HG02981 (cell line): ENCODE results near the gene ZBTB20.

Experiments used
- ATAC-seq: cut with Tn5 transposase; IDR thresholded peaks from one replicate; pipeline ENCODE4 v1.9.1; 2021; ENCODE audit warnings: mild to moderate bottlenecking, moderate library complexity; ENCODE audit not compliant: unreplicated experiment

Gene ZBTB20

GRCh38 chr3:114456742-114457141, 690.3 kb downstream of the ZBTB20 start:
- ATAC-seq: peak; percentile 78

- ATAC-seq: no peak
Measured at GRCh38 chr3:114455432-114455831, 691.7 kb downstream of the ZBTB20 start.

DNA sequence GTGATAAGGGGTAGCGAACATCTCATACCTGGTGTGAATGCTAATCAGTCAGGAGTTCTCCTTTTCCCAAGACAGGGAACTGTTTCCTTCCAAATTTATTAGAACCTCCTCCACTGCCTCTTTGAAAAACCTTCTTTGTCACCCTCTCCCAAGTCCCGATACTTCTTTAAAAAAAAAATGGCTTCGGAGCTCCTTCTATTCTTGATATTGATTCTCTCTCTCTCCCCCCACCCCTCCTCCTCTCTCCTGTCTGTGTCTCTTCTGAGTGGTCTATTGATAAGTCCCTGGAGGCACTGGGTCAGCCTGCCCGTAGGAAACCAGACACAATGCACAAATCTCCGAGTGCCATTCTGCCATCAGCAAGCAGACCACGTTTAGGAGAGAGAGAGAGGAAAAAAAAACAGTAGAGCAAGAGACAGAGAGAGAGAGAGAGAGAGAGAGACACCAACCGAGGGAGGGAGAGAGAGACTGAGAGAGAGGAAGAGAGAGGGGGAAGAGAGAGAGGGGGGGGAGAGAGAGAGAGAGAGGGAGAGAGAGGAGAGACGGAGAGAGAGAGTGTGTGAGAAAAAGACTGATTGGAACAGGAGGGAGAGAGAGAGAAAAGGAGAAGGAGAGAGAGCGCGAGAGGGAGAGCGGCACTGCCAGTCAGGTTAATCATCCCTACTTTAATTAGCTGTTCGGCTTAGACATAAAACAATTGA, 692.4 kb downstream of the ZBTB20 start:
- no peak for ATAC-seq

DNA sequence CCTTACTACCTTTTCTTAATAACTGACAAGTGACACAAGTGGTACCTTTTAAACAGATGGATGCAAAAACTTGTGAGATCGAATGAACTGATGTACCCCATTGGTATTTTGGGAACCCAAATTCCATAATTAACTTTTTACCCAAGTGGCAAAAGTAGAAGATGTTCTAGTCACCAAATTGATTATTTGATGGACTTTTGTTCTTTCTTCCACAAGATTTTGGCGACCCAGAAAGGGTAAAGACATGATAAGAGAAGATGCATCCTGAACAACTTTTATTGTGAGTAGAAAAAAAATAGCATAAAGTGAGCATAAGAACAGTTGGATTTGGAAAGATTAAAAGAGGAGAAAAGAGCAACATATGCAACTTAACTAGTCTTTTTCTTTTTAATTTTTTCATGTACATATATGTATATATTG, 693.7 kb downstream of the ZBTB20 start:
- ATAC-seq: no peak

DNA sequence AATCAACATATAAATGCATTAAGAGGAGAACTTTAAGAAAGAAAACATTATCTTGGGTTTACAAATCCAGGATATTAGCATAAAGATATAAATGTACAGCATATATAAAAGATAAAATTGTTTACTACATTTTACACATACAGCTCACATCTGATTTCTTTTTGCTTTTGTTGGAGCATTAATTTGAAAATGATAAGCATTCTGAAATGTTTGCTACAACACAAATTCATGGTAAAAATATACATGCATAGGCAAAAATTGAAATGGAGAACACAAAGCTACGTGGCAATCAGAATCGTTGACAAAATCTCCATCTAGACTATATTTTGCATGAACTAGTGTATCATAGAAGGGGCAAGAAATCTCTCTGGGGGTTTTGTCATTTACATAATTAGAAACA, 694.2 kb downstream of the ZBTB20 start:
- no peak for ATAC-seq

DNA sequence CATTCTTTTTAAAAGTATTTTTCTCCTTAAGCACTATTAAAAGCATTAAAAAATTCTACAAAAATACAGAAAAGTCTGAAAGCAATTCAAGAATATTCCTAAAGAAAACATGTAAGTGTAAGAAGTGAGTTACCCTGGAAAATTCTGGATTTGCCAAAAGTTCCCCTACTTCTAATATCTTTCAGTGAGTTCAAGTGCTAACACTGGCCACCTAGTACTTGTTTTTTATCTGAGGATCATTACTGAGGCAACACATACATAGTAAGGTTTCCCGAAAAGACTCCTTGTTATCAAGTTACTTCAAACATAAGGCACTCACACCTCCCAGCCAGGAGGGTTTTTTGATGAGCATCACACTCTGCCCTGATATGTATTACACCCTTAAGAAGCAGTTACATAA, 694.8 kb downstream of the ZBTB20 start:
- ATAC-seq: no peak

DNA sequence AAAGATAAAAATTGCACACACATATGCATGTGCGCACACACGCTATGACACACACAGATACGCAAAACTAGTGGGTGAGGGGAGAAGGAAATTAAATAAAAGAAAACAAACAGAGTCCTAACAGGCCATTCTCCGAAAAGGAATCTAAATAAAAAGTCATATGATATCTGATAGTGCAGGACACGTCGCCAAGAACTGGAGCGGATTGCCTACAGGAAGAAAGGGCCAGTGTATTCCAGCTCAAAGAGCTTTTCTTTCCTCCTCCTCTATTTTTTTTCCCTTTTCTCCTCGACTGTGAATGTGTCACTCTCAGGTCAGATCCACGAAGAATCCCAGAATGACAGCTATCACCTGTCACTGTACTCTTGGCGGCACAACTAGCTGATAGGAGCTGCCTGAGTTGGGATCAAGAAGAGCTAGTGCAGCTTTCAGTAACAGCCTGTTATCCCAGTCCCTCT, 695.5 kb downstream of the ZBTB20 start:
- no peak for ATAC-seq

DNA sequence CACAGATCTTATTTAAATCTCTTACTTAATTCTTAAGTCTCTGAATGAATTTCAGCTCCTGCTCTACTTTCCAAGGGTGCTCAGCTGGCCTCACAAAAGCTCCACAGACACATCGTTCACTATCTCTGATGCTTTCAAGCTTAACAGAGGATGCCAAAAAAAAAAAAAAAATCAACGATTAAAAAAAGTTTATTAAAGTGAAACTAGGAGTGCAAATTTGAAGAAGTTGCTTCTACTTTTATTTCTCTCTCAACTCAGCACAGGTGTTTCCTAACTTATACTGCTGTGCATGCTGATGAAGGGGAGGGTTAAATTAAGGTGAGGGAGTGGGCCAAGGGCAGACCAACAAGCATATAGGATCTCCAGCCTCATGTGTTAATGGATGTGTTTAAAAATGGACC, 696.0 kb downstream of the ZBTB20 start:
- ATAC-seq: no peak

- ATAC-seq: no peak
Measured at GRCh38 chr3:114450008-114450596, 697.0 kb downstream of the ZBTB20 start.

GRCh38 chr3:114449271-114450007, 697.6 kb downstream of the ZBTB20 start:
- peak; percentile 41 for ATAC-seq

DNA sequence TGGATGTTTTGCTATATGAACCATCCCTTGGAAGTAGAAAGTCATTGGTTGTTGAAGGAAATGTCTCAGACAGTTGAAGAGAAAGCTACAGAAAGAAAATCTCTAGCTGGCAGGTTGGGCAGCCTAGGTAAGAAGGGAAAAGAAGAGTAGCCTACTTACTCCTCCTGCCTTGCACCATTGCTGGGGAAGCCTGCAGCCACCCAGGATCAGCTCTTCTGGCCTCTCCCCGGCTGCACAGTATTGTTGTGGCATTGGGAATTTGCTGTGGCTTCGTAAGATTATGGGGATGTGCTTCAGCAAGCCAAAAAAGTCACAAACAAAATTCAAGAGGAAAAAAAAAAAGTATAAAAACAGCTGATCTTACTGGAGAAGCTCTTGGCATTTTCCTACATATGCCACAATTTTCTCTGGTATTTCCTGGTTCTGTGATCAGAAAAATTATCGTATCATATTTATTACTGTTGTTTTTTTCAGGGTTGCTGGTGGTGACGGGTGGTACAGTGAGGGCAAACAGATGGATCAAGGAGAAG, 699.1 kb downstream of the ZBTB20 start:
- no peak for ATAC-seq

DNA sequence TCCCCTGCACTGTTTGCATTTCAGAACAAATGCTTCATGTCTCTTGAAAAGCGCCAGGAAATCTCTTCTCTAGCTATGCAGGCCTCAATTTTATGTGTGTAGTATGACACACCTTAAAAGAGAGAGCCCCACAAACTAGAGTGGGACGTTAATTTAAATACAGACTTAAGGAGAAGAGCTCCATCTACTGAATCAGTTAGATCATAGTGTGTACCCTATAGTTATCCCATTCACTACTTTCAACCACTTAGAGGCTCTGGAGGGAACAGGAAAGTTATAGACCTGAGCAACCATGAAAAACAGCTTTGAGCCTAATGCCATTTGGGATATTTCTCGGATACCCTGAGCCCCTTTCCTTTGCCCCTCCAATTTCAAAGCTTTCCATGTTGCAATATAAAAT, 699.5 kb downstream of the ZBTB20 start:
- ATAC-seq: no peak

- ATAC-seq: no peak
Measured at GRCh38 chr3:114446600-114446999, 700.5 kb downstream of the ZBTB20 start.

GRCh38 chr3:114445233-114445632, 701.9 kb downstream of the ZBTB20 start:
- ATAC-seq: no peak

DNA sequence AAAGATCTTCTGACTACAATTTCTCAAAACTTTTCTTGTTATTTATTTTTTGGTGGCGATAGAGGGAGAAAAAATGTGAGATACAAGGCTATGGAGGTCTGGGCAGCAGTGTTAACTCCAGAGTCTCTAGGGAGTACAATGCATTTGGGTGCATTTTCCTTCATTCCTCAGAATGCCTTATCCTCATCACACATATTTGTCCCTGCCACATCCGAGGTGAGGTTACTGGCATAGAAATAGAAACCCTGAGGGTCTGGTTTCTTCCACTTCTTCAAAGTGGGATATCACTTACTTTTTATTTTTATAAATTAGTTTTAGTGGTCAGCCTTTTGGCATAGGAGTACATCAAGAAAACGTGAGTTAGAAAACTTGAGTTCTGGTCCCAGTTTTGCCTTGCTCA, 702.9 kb downstream of the ZBTB20 start:
- no peak for ATAC-seq

- no peak for ATAC-seq
Measured at GRCh38 chr3:114442246-114442645, 704.8 kb downstream of the ZBTB20 start.

GRCh38 chr3:114441386-114441785, 705.7 kb downstream of the ZBTB20 start:
- ATAC-seq: no peak

DNA sequence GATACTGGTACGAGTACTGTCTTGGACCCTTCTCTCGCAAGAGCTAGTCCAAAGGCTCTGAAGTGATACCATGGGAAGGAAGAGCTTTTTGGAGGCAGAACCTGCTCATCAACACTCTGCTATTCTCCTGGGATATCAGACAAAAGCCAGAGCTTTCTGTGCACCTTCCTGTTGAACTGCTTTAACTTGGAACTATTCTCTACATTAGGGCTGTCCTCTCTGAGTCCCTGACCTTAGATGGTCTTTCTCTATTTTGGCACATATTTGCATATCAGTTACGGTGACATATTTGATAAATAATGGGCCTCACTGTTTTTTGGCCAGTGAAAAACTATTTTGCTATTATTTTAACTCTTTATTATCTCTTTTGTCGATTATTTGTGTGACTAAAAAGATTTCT, 706.4 kb downstream of the ZBTB20 start:
- ATAC-seq: no peak

- no peak for ATAC-seq
Measured at GRCh38 chr3:114439284-114439683, 707.8 kb downstream of the ZBTB20 start.

GRCh38 chr3:114437897-114438296, 709.2 kb downstream of the ZBTB20 start:
- ATAC-seq: no peak

DNA sequence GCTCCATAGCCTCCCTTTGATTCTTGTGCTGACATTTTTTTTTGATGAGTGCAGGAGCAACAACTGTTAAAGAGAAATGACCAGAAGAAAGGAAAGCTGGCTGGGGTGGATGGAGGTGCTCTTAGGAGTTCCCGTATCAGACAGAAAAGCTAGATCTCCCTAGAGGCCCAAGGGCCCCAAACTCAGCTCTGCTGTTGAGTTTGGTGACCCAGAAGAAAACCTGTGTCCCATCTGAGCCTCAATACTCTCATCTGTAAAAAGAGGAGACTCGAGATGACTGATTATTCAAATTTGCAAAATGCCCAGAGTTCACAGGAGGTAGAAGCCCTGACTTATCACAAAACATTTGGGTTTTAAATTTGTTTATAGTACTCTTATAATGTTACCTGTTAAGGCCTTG, 710.9 kb downstream of the ZBTB20 start:
- no peak for ATAC-seq
